Activated CD4-positive, alpha-beta T cell treated with anti-CD3 and anti-CD28 coated beads, Interleukin-2, amount 50 U/mL, for 48 hours (primary cell): Measurements from ENCODE around the gene STARD8.
"Not testable (repeated sequence)": the region's sequence is repeated elsewhere in the genome, so short reads cannot be mapped to it uniquely, and the experiment has no call there.

ENCODE experiments used
- DNase-seq, 2 experiments: peaks; one replicate each; pipeline ENCODE4 v3.0.0-alpha.2; 2020

STARD8 gene, protein sequence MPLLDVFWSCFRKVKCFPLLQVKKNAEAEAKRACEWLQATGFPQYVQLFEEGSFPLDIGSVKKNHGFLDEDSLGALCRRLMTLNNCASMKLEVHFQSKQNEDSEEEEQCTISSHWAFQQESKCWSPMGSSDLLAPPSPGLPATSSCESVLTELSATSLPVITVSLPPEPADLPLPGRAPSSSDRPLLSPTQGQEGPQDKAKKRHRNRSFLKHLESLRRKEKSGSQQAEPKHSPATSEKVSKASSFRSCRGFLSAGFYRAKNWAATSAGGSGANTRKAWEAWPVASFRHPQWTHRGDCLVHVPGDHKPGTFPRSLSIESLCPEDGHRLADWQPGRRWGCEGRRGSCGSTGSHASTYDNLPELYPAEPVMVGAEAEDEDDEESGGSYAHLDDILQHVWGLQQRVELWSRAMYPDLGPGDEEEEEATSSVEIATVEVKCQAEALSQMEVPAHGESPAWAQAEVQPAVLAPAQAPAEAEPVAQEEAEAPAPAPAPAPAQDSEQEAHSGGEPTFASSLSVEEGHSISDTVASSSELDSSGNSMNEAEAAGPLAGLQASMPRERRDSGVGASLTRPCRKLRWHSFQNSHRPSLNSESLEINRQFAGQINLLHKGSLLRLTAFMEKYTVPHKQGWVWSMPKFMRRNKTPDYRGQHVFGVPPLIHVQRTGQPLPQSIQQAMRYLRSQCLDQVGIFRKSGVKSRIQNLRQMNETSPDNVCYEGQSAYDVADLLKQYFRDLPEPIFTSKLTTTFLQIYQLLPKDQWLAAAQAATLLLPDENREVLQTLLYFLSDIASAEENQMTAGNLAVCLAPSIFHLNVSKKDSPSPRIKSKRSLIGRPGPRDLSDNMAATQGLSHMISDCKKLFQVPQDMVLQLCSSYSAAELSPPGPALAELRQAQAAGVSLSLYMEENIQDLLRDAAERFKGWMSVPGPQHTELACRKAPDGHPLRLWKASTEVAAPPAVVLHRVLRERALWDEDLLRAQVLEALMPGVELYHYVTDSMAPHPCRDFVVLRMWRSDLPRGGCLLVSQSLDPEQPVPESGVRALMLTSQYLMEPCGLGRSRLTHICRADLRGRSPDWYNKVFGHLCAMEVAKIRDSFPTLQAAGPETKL

DNA sequence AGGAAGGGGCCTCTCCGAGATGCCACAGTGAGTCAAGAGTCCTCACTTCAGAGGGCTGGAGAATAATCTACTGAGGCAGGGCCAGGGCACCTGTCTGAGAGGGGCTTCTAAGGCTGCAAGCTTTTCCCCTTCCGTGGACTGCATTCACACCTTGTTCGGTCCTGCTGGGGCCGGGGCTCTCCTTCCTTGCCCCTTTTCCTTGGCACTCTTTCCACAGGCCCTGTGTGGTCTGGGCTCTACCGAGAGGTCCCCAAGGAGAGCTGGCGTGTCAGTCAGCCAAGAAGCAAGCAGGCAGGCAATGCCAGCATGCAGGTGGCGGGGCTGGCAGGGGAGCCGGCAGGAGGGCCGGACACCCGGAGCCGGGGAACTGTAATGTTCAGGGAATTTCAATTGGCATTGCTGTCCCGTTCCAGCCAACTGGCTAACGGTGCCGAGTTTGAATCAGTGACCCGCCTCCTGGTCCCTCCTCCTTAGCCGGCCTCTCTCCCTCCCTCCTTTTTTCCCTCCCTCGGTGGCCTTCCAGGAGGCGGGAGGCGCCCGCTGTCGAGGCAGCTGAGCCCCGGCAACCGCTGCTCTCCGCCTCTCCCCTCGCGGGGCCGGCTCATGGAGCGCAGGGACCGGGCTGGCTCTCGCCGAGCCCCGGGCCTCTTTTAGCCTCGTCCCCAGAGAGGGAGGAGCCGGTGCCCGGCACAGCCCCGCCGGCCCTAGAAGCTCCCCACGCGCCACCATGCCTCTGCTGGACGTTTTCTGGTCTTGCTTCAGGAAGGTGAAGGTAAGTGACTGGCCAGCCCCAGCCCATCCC, at the start of gene STARD8:
STARD8 (plus strand) TSS at position 511 of the 802 bp plus-strand sequence; CDS start at position 728, 217 bp downstream.
- no peak for DNase-seq

DNA sequence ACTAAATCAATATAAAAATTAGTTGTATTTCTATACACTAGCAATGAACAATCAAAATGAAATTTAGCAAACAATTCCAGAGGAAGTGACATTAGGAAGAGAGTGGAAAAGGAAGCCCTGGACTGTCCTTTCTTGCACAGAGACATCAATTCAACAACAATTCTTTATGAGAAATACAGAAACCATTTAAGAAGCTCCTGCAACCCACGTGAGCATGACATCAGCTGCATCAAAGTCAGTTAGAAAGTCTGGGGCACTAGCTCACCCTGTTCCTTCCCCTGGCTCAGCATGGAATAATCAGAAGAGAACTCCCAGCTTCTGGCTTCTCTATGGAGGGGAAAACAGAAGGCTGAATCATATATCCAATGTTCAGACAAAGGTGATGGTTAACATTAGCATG, 48.6 kb upstream of the STARD8 start:
- DNase-seq, result no peak

GRCh38 chrX:68599256-68600152, 48.0 kb upstream of the STARD8 start:
- DNase-seq, result no peak

GRCh38 chrX:68604216-68604615, 43.2 kb upstream of the STARD8 start:
- DNase-seq, result not testable (repeated sequence)

- not testable (repeated sequence) for DNase-seq
These were observed 32.7 kb upstream of the STARD8 start for GRCh38 chrX:68614733-68615132.

GRCh38 chrX:68627986-68628385, 19.5 kb upstream of the STARD8 start:
- no peak for DNase-seq

GRCh38 chrX:68629936-68630335, 17.5 kb upstream of the STARD8 start:
- not testable (repeated sequence) for DNase-seq

- no peak for DNase-seq
These were observed 16.1 kb upstream of the STARD8 start for GRCh38 chrX:68631336-68631735.

- DNase-seq, result no peak
These were observed 15.0 kb upstream of the STARD8 start for GRCh38 chrX:68632491-68632890.

GRCh38 chrX:68633981-68634380, 13.5 kb upstream of the STARD8 start:
- no peak for DNase-seq

- no peak for DNase-seq
These were observed 12.7 kb upstream of the STARD8 start for GRCh38 chrX:68634649-68635227.

- DNase-seq, result no peak
These were observed 6.8 kb upstream of the STARD8 start for GRCh38 chrX:68640661-68641060.

- DNase-seq, result no peak
These were observed 2.6 kb upstream of the STARD8 start for GRCh38 chrX:68644861-68645260.

DNA sequence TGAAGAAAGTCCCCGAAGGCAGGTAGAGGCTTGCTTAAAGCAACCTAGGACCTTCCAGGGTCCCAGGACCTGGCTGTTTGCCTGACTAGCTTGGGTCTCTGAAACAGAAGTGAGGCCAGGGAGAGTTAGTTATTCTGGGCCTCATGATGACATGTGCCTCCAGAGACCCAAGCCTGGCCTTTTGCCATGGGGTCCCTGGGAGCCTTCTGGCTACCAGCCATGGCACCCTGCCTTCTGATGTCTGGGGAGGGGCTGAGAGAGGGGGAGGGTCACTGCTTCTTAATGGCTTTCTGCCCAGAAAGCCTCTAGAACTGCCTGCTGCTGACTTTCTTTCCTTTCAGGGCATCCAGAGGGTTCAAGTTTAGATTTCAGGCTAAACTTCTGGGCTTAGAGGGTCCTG, 1.0 kb upstream of the STARD8 start:
- DNase-seq, result no peak

- DNase-seq, result no peak
These were observed 1.5 kb downstream of the STARD8 start for GRCh38 chrX:68648960-68649359.

DNA sequence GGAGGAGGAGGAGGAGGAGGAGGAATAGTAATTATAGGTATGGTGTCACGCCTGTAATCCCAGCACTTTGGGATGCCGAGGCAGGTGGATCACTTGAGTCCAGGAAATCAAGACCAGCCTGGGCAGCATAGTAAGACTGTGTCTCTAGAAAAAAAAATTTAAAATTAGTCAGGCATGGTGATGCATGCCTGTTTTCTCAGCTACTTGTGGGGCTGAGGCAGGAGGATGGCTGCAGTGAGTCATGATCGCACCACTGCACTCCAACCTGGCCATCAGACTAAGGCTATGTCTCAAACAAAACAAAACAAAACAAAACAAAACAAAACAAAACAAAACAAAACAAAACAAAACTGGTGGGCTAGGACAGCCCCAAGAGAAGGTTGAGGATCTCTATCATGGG, 3.0 kb downstream of the STARD8 start:
- DNase-seq, result no peak

- DNase-seq, result no peak
These were observed 3.6 kb downstream of the STARD8 start for GRCh38 chrX:68651110-68651509.

DNA sequence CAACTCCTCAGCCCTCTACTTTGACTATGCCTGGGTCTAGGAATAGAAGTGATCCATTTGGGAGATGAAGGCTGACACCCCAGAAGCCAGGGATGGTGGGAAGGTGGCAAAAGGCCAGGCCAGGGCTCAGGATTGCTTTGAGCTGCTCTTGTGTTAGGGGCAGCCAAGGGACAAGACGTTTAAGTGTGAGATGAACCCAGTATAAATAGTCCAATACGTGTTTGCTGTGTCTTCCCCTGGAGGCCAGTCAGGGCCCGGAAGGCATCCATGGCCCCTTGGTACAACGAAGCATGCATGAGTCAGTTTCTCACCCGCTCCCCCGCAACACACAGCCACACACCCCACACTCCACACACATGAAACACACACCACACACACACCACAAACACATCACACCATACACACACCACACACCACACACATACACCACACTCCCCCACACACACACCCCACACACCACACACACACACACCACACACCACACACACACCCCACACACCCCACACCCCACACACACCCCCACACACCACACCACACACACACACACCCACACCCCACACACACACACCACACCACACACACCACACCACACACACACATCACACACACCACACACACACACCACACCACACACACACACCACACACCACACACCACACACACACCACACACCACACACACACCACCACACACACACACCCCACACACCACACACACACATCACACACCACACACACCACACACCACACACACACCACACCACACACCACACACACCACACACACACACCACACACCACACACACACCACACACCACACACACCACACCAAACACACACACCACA, 5.1 kb downstream of the STARD8 start:
- DNase-seq, result no peak

- no peak for DNase-seq
These were observed 7.2 kb downstream of the STARD8 start for GRCh38 chrX:68654693-68655092.

DNA sequence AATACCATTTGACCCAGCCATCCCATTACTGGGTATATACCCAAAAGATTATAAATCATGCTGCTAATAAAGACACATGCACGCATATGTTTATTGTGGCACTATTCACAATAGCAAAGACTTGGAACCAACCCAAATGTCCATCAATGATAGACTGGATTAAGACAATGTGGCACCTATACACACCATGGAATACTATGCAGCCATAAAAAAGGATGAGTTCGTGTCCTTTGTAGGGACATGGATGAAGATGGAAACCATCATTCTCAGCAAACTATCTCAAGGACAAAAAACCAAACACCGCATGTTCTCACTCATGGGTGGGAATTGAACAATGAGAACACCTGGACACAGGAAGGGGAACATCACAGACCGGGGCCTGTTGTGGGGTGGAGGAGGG, 9.0 kb downstream of the STARD8 start:
- DNase-seq, result not testable (repeated sequence)
